K562 (cell line): Measurements from ENCODE around the gene HSPA4. TPM values are rescaled to one million over a fixed set of nuclear protein-coding genes. Genes with fewer than 3 reads are reported as not detected.

Source experiments
- BACH1 ChIP-seq: fragments of 200-800 bp; sonication (Bioruptor generic); IDR thresholded peaks from 2 replicates; pipeline ENCODE4 v1.6.1; 2016; ENCODE audit warnings: missing genetic modification characterization, missing compliant biosample characterization
- C11orf30 ChIP-seq: fragments of 450-650 bp; IDR thresholded peaks from 2 replicates; pipeline ENCODE4 v1.6.1; 2016; ENCODE audit warnings: low read depth, mild to moderate bottlenecking
- ESRRA ChIP-seq: fragments of 450-650 bp; IDR thresholded peaks from 2 replicates; pipeline ENCODE4 v1.6.1; 2014; ENCODE audit warnings: low read depth, mild to moderate bottlenecking, moderate library complexity, borderline replicate concordance
- ILK ChIP-seq: fragments of 450-650 bp; IDR thresholded peaks from 2 replicates; pipeline ENCODE4 v1.6.1; 2016; ENCODE audit warnings: missing genetic modification characterization, low read depth, mild to moderate bottlenecking, missing compliant biosample characterization, moderate library complexity, borderline replicate concordance
- MCM3 ChIP-seq: fragments of 450-650 bp; IDR thresholded peaks from 2 replicates; pipeline ENCODE4 v1.6.1; 2016
- NR3C1 ChIP-seq: sonication (generic); formaldehyde crosslinking; IDR thresholded peaks from 2 replicates; pipeline ENCODE4 v1.8.1; 2022; ENCODE audit warnings: missing genetic modification reagents
- PRDM10 ChIP-seq: fragments of 450-650 bp; IDR thresholded peaks from 2 replicates; pipeline ENCODE4 v1.6.1; 2018; ENCODE audit not compliant: partially characterized antibody
- SETDB1 ChIP-seq: IDR thresholded peaks from one replicate; pipeline ENCODE4 v1.6.1; 2012; ENCODE audit warnings: low read length, control low read depth, inconsistent platforms
- SMARCB1 ChIP-seq: IDR thresholded peaks from 2 replicates; pipeline ENCODE4 v1.6.1; 2011; ENCODE audit warnings: improper control_type of control experiment, low read depth; ENCODE audit not compliant: insufficient read length
- TCFL5 ChIP-seq: fragments of 250-450 bp; sonication (Bioruptor Pico); conservative IDR thresholded peaks from 2 replicates; pipeline ENCODE4 v1.6.1; 2021; ENCODE audit warnings: mild to moderate bottlenecking, moderate library complexity, matching md5 sums
- U2AF1 ChIP-seq: fragments of 200-400 bp; formaldehyde crosslinking; optimal IDR thresholded peaks from 2 replicates; pipeline ENCODE3; 2017; ENCODE audit warnings: mild to moderate bottlenecking, low read depth, low read length, moderate library complexity
- WHSC1 ChIP-seq: IDR thresholded peaks from one replicate; pipeline ENCODE4 v1.6.1; 2012; ENCODE audit warnings: low read length, control low read depth, inconsistent platforms
- ZKSCAN3 ChIP-seq: fragments of 250-450 bp; sonication (Bioruptor Pico); IDR thresholded peaks from 2 replicates; pipeline ENCODE4 v1.4.0; 2020
- ZNF280B ChIP-seq: fragments of 250-450 bp; sonication (Bioruptor Pico); IDR thresholded peaks from 2 replicates; pipeline ENCODE4 v1.5.1; 2021; ENCODE audit warnings: mild to moderate bottlenecking
- ZNF41 ChIP-seq: fragments of 250-450 bp; sonication (Bioruptor Pico); conservative IDR thresholded peaks from 2 replicates; pipeline ENCODE4 v1.4.0; 2020; ENCODE audit warnings: mild to moderate bottlenecking
- ZNF830 ChIP-seq: fragments of 250-450 bp; sonication (Bioruptor Pico); IDR thresholded peaks from 2 replicates; pipeline ENCODE4 v1.5.0; 2021; ENCODE audit warnings: mild to moderate bottlenecking
- polyA plus RNA-seq, 8 experiments: library from polyadenylated mRNA; depleted of rRNA in 4 of 8; stranded (reverse) in 5 of 8; unstranded in 3 of 8; fragments of >200 nt; fragmentation: Nextera tagmentation in 2 of 8; fragmentation: Illumina TruSeq in 1 of 8; extraction: Ambion mirVana in 2 of 8; extraction: Trizol in 1 of 8; gene quantifications; 2 replicates each; pipeline versions ENCODE4 v1.2.1 to v1.2.3, GENCODE V29; 2011 to 2014; ENCODE audit warnings: inconsistent platforms in 1 of 8, missing spikeins in 1 of 8
- total RNA-seq, 7 experiments: library from RNA; depleted of rRNA in 6 of 7; stranded (reverse); fragments of >200 nt in 6 of 7; fragmentation: Illumina TruSeq in 2 of 7; extraction: Trizol in 2 of 7; gene quantifications; 2 replicates each; pipeline versions ENCODE4 v1.2.1 to v1.2.3, GENCODE V29; 2011 to 2021; ENCODE audit warnings: low replicate concordance in 1 of 7
- TF ChIP-seq, protein P1 (sequence below): sonication (generic); formaldehyde crosslinking; IDR thresholded peaks from 2 replicates; pipeline ENCODE4 v1.8.0; 2022; ENCODE audit warnings: missing genetic modification reagents, mild to moderate bottlenecking, moderate library complexity, borderline replicate concordance
- TF ChIP-seq, protein P2 (sequence below): fragments of 450-650 bp; formaldehyde crosslinking; IDR thresholded peaks from 2 replicates; pipeline ENCODE4 v1.4.0; 2022; ENCODE audit warnings: mild to moderate bottlenecking, moderate library complexity
- TF ChIP-seq, protein P3 (sequence below), 2 experiments: fragments of 250-450 bp in 1 of 2; fragments of 450-650 bp in 1 of 2; sonication (Bioruptor Pico) in 1 of 2; IDR thresholded peaks; 2 replicates each; pipeline versions ENCODE4 v1.6.1 to v1.8.0; 2016 to 2021; ENCODE audit warnings: mild to moderate bottlenecking in 2 of 2, moderate library complexity in 2 of 2, missing compliant biosample characterization in 1 of 2, missing genetic modification characterization in 1 of 2

HSPA4 gene
- total and polyA plus RNA-seq, 9 of the 15 experiments (the other 6 are each of a cell fraction or from before 2014, with no cell fraction given) = 90.3 to 286 (median 148) TPM

GRCh38 chr5:133051542-133052316 lies at the start of gene HSPA4 (continued):
- TF ChIP-seq ZKSCAN3 (CRISPR knock-in tag) = no peak
- TF ChIP-seq ZNF41 (CRISPR knock-in tag) = no peak
- TF ChIP-seq ESRRA = no peak
- TF ChIP-seq, protein P1, sequence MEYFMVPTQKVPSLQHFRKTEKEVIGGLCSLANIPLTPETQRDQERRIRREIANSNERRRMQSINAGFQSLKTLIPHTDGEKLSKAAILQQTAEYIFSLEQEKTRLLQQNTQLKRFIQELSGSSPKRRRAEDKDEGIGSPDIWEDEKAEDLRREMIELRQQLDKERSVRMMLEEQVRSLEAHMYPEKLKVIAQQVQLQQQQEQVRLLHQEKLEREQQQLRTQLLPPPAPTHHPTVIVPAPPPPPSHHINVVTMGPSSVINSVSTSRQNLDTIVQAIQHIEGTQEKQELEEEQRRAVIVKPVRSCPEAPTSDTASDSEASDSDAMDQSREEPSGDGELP (CRISPR knock-in tag) = peak; percentile 85; the same call in 1 of the 2 replicates
- no peak for TF ChIP-seq ILK (tag)
- TF ChIP-seq, protein P2, sequence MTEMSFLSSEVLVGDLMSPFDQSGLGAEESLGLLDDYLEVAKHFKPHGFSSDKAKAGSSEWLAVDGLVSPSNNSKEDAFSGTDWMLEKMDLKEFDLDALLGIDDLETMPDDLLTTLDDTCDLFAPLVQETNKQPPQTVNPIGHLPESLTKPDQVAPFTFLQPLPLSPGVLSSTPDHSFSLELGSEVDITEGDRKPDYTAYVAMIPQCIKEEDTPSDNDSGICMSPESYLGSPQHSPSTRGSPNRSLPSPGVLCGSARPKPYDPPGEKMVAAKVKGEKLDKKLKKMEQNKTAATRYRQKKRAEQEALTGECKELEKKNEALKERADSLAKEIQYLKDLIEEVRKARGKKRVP (CRISPR knock-in tag) = peak; percentile 26; the same call in 1 of the 2 replicates
- TF ChIP-seq TCFL5 (CRISPR knock-in tag) = no peak
- TF ChIP-seq, protein P3, sequence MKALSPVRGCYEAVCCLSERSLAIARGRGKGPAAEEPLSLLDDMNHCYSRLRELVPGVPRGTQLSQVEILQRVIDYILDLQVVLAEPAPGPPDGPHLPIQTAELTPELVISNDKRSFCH (CRISPR knock-in tag; IDR thresholded peaks at IDR 0.05) = no peak
- TF ChIP-seq, protein P3 (tag; IDR thresholded peaks at IDR 0.05) = peak; percentile 71; the same call in 1 of the 2 replicates
- TF ChIP-seq PRDM10 = peak; percentile 24
- no peak for TF ChIP-seq ZNF280B
- TF ChIP-seq NR3C1 = no peak
- TF ChIP-seq SMARCB1 = no peak
- no peak for TF ChIP-seq BACH1 (tag)
- TF ChIP-seq WHSC1 = no peak
- no peak for TF ChIP-seq SETDB1
- no peak; the same call in 1 of the 2 replicates for TF ChIP-seq C11orf30
- no peak for TF ChIP-seq U2AF1
- TF ChIP-seq MCM3 = no peak
- peak; percentile 65; the same call in 1 of the 2 replicates for TF ChIP-seq ZNF830 (CRISPR knock-in tag)
